GM18508 (cell line): ENCODE data around the gene BCAT1.

Experiments
- ATAC-seq: cut with Tn5 transposase; IDR thresholded peaks from one replicate; pipeline ENCODE4 v1.9.1; 2021; ENCODE audit warnings: moderate number of reproducible peaks; ENCODE audit not compliant: insufficient read depth, unreplicated experiment

The BCAT1 gene, protein sequence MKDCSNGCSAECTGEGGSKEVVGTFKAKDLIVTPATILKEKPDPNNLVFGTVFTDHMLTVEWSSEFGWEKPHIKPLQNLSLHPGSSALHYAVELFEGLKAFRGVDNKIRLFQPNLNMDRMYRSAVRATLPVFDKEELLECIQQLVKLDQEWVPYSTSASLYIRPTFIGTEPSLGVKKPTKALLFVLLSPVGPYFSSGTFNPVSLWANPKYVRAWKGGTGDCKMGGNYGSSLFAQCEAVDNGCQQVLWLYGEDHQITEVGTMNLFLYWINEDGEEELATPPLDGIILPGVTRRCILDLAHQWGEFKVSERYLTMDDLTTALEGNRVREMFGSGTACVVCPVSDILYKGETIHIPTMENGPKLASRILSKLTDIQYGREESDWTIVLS

DNA sequence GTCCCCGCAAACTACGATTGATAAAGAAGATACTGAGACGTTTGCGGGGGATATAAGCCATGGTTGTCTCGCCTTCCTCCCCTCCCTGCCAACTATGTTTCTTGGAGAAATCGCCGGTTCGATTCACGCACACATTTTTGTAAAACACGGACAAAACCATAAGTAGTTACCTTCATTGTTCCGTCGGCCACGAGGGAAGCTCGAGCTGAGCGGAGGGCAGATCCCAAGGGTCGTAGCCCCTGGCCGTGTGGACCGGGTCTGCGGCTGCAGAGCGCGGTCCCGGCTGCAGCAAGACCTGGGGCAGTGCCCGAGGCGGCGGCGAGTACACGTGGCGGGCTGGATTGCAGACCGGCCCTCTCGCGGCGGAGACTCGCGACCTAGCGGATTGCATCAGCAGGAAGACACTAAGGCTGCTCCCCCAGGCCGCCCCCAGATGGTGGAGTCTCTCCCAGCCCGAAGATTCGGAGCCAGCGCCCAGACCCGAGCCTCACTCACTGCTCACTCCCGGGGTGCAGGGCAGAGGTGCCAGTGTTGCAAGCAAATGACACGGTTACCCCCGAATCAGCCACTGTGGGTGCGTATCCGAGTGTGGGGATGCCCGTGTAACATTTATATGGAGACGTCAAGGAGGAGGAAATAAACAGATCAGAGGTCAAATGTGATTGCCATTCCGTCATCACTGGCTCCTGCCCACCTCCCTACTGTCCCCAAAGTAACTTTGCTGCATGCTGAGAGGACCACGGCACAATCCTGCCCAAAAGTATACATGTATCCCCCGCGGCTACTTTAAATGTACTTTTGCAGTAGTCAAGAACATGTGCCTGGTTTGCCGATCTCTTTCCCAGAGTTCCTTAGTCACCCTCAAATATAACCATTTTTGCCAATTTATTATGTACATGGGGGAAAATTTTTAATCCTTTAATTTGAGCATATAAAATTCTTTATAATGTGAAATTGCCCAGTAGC lies at the start of gene BCAT1:
BCAT1 (minus strand) TSS at position 345 of the 966 bp plus-strand sequence; CDS start at position 176, 169 bp downstream.
- no peak for ATAC-seq

DNA sequence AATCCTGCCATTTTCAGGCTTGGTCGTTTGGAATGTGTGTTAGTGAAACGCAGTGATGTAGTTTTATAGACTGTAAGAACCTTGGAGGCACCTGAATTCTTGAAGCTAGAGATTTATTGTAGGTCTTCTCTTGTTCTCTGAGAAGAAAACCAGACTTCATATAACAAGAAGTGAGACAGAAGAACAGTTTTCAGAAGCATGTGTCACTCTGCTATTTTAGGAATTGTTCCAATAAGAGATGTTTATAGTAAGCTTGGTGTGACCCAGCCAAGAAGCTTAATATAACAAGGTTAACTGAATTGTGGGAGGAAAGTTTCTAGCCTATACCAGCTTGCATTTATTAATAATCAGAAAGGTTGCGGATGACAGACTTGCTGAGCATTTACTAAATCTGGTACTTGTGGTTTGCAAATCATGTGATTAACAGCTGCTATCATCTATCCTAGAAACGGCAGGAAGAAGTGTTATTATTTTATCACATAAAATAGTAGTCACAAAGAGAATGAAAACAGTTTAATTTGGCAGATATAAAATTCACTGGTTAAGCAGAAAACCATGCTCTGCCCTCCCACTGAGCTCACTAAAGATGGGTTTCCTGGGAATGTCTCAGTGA lies 49.2 kb upstream of the BCAT1 start:
- ATAC-seq = peak; percentile 79

DNA sequence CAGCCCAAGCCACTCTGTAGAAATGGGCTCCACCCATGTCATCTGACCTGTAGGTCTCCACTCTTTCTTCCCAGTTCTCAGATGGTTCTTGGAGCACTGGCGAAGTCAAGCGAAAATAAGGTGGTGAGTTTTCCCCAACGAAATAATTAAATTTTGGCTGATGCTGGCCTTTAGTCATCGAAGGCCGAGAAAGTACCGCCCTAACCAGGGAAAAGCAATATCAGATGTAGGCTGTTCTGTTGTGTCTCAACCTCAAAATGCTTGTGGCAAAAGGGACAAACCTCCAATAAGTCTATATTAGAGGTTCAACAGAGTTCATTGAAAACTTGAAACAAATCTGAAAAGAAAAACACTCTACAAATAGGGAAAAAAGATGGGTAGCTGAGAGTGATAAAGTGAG lies 48.6 kb upstream of the BCAT1 start:
- ATAC-seq = no peak

DNA sequence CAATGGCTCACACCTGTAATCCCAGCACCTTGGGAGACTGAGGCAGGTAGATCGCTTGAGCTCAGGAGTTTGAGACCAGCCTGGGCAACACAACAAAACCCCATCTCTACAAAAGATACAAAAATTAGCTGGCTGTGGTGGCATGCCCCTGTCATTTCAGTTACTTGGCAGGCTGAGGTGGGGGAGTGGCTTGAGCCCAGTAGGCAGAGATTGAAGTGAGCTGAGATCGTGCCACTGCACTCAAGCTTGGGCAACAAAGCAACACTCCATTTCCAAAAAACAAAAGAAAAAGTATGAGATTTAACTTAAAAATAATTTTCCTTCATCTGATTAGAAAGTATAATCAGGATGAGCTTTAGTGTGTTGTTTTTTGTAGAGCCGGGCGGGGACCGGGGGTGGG lies 47.9 kb upstream of the BCAT1 start:
- ATAC-seq = no peak

DNA sequence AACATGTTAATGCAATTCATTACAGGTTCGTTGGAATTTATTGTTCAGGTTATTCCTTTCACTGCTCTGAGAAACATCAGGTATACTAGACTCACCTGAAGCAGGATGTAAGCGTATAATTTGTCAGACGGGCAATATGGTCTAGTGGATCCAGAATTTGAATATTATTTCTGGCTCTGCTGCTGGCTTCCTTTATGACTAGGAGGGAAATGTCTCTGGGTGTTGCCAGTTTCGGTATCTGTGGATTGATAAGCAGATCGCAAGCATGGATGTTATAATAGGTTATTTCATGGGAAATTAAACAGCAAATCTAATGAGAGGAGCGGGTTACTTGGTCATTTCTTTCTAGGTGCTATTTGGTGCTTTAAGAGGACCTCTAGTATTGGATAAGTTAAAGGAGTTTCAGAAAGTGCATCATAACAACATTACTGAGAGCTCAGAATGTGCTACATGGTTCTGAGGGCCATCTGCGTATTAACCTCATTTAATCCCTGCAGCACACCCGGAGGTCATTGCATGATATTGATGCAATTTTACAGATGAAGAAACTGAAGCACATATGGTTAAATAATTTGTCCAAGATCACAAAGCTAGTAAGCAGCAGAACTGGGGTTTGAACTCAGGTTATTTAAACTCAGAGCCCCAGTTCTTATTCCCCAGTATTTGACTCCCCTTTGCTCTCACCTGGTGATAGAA lies 47.3 kb upstream of the BCAT1 start:
- ATAC-seq = no peak

DNA sequence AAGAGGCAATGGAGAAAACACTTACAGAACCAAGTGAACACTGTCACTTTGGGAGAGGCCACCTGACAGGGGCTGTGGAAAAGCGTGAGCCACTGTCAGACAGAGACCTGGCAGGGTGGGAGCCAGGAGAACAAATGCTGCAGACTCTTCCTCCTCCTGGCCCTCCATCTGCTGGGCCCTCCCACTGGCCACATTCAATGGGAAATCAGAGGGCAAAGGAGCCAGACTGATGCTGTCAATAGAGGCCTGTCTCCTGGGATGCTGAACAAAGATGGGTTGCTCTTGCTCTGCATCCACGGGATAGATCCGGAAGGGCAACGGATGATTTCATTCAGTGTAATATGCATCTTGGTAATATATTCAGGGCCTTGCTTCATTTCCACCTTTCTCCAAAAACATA lies 44.9 kb upstream of the BCAT1 start:
- ATAC-seq = no peak

DNA sequence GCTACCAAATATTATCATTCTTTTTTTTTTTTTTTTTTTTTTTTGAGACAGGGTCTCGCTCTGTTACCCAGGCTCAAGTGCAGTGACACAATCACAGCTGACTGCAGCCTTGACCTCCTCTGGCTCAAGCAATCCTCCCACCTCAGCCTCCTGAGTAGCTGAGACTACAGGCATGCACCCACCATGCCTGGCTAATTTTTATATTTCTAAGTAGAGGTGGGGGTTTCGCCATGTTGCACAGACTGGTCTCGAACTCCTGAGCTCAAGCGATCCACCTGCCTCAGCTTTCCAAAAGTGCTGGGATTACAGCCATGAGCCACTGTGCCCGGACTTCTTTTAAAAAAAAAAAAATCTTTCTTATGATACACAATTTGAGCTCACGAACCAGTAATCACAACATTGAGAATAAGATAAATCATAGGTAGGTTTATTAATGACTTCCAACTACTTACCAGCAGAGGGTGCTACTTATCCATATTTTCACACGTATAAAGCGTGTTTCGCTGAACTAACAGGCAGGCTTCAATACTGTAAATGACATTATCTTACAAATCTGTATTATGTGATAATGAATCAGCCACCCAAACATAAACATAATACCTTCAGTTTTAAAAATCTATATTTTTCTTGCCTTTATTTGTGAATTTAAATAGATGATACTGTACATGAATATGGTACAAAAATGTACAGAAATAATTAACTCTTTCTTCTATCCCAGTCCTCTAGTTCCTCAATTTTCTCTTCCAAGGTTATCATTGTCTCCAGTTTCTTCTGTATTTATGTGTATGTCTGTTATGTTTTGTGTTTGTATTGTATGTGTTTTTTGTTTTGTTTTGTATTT lies 42.5 kb upstream of the BCAT1 start:
- no peak for ATAC-seq

DNA sequence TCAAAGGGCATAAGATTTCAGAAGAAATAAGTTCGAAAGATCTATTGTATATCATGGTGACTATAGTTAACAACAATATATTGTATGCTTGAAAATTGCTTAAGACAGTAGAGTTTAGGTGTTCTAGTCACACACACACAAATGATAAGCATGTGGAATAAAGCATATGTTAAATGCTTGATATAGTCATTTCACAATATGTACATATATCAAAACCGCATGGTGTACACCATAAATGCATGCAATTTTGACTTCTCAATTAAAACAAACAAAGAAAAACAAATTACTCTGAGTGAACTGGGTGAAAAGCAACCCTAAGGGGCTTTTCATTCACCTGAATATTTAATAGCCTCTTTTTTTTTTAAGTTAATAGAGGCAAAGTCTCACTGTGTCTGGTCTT lies 40.3 kb upstream of the BCAT1 start:
- ATAC-seq = no peak

DNA sequence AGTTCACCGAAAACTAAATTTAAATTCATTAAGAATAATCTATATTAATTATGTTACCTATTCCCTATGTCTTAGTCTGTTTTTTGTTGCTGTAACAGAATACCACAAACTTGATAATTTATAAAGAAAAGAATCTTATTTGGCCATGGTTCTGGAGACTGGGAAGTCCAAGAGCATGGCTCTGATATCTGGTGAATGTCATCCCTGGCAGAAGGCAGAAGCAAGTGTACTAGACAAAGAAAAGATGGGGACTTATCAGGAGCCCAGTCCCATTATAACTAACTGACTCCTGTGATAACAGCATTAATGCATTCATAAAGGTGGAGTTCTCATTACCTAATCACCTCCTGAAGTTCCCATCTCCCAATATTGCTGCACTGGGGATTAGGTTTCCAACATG lies 33.3 kb upstream of the BCAT1 start:
- no peak for ATAC-seq

DNA sequence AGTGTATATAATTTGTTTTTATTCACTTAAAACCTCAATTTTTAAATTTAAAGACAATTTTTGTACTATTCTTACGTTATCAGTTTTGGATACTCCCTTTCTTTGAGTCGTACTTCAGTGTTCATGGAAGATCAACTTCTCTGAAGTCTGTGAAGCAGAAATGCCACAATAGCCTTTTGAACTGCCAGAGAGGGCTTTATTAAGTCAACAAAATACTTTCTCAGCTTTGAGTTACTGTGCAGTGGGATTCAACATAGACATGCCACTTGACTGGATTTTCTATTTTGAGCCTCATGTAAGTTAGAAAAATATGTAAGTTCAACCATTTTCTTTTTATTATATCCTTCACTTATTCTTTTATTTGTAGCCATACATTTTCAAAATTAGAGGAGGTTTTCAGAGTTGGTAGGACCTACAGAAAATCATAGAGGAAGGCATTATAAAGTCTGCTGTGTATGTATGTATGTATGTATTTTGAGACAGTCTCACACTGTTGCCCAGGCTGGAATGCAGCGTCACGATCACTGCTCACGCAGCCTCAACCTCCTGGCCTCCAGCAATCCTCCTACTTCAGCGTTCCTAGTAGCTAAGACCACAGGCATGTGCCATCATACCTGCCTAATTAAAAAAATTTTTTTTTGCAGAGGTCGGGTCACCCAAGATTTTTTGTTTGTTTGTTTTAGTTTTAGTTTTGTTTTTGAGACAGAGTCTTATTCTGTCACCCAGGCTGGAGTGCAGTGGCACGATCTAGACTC lies 31.3 kb upstream of the BCAT1 start:
- no peak for ATAC-seq

DNA sequence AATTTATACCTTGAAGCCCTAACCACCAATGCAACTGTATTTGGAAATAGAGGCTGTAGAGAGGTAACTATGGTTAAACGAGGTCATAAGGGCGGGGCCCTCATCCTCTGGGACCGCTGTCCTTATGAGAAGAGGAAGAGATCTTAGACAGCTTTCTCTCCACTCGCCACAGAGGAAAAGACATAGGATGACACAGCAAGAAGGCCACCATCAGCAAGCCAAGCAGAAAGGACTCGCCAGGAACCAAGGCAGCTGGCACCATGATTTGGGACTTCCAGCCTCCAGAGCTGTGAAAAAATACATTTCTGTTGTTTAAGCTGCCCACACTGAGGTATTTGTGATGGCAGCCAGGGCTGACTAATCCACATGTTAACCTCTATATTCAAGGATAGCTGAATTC lies 30.4 kb upstream of the BCAT1 start:
- no peak for ATAC-seq

DNA sequence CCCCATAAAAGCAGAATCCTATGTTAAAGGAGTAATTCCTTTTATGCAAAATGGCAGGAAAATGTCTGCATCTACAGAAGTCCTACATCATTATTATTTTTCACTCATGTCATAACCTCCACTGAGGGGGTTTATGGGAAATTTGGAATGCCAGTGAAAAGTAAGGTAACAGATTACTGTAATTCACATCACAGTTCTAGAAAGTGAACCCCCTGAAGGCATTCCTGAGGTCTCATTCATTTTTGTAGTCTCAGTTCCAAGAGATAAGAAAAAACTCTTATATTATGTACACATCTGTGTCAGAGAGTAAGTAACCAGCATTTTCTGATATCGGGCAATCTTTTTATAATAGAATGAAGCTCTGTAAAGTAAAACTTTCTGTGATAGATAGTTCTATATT lies 28.8 kb upstream of the BCAT1 start:
- no peak for ATAC-seq

DNA sequence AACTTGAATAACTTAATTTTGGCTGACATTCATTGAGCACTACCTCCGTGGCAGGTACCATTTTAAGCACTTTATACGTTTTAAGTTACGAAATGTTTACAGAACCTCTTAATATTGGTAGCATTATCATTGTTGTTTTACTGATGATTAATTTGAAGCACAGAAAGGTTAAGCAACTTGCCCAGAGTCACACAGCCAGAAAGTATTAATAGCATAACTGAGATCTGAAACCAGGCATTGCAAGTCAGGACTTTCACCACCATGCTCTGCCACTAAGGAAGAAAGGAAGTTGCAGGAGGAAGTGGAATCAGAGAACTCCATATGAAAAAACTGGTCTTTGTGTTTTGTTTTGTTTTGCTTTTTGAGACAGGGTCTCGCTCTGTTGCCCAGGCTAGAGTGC lies 28.2 kb upstream of the BCAT1 start:
- no peak for ATAC-seq

DNA sequence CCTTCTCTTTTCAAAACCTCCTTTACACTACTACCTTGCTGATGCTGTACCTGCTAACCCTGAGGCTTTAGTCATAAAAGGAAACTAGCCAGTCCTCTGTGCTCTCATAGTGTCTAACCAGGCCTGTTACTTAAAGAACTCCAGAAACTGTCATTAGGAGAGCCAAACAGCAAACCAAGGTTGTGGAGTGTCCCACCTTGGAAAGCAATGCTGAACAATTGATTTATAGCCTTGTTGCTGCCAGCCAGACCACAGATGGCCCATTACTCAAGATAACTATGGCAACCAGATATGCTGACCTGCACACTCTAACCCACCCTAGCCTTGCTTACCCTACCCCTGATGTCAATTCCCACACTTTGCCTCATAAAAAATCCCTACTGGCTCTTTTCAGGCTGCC lies 26.5 kb upstream of the BCAT1 start:
- no peak for ATAC-seq

DNA sequence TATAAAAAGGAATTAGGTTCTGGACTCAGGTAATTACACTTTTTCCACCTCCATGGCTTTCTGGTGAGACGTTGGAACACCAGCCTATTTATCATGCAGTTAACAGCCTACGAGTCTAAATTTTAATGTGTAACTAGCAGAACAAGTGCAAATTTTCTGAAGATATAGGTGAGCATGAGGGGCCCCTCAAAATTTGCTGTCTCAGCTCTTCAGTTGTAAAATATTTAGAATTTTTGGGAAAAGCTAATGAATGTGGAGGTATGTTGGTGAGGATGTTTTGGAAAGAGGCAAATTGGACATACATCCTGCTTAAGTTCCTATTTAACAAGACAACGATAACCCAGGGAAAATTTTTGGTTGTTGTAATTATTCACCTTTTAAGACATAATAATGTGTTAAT lies 25.3 kb upstream of the BCAT1 start:
- no peak for ATAC-seq

DNA sequence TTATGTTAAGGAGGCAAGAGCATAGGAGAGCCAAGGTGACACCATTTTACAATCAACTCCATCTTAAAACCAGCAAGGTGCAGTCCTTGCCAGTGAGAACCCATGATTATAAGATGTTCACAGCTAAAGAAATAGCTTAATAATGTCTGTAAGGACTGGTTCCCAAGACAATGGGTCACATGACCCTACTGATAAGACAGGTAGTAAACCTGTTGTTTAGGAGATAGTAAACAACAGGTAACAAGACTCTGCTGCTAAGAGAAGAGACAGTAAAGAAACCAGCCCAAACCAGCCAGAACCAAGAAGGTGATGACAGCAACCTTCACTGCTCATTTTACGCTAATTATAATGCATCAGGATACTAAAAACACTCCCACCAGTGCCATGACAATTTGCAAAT lies 23.2 kb upstream of the BCAT1 start:
- ATAC-seq = no peak

DNA sequence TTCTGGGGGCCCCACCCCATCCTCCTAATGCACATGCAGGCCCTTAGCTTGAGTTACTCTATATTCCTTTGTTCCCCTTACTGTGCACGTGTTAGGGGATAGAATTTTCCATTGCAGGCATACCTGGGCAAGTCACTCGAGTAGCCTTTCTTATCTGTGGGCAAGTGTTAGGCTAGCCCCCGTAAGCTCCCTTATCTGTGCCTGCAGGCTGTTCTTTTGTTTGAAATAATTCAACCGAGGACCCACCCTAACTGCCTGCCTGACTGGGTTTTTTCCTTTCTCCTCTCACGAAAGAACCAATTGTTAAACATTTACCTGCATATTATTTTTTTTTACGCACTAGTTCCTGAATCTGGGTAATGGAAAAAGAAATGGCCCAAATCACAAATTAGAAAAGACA lies 21.3 kb upstream of the BCAT1 start:
- no peak for ATAC-seq

DNA sequence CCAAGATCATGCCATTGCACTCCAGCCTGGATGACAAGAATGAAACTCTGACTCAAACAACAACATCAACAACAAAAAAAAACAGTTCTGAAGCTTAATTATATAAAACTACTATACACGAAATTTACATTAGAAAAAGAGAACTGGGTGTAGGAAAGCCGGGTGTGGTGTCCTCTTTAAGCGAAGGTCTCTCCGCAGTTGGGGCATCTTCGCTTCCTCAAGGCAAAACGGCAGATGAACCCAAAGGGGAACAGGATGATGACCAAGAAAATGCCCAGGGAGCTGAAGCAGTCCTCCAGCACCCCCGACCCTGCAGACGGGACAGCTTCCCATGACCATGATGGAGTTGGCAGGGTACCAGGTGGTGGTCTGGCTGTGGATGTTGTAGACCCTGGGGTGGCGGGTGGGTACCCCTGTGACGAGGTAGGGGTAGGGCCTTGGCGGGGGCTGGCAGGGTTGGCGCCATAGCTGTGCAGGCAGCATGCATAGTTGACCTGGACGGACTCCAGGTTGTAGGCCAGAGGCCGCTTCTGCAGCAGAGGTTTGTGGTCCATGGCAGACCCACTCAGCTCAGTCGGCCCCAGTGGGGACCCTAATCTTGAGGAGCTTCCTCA lies 18.2 kb upstream of the BCAT1 start:
- ATAC-seq = no peak
